Kidney glomerular epithelial cell (primary cell): Measurements from ENCODE around the gene CLDN9.

Experiments
- DNase-seq: peaks from one replicate; lab custom pipeline; 2025; lab: John Stamatoyannopoulos, UW

Gene CLDN9, protein sequence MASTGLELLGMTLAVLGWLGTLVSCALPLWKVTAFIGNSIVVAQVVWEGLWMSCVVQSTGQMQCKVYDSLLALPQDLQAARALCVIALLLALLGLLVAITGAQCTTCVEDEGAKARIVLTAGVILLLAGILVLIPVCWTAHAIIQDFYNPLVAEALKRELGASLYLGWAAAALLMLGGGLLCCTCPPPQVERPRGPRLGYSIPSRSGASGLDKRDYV

DNA sequence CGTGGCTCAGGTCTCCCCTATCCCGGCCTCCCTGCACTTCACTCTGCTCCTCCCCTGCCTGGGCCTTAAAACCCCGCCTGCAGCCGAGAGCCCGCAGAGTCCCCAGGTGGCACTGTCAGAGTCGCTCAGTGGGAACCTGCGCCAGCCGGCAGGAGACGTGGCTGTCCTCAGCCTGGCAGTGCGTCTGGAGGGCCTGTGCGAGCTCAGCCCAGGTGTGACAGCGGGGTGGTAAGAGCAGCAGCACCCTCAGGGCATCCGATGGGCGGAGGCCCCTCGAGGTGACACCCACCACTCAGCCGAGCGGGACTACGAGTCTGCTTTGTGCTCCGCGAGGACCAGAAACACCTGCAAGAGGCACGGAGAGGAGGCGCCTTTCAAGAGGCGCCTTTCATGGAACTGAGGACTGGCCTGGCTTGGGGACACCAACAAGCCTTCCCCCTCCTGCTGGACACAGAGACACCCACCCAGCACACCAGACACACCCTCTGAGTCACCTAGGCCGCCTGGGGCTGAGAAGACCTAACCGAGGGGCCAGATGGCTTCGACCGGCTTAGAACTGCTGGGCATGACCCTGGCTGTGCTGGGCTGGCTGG lies at the start of gene CLDN9:
Gene CLDN9, plus strand, starts transcription at position 96 of the 593 bp plus-strand sequence. Its CDS starts 440 bp downstream, at position 536.
- no peak for DNase-seq

DNA sequence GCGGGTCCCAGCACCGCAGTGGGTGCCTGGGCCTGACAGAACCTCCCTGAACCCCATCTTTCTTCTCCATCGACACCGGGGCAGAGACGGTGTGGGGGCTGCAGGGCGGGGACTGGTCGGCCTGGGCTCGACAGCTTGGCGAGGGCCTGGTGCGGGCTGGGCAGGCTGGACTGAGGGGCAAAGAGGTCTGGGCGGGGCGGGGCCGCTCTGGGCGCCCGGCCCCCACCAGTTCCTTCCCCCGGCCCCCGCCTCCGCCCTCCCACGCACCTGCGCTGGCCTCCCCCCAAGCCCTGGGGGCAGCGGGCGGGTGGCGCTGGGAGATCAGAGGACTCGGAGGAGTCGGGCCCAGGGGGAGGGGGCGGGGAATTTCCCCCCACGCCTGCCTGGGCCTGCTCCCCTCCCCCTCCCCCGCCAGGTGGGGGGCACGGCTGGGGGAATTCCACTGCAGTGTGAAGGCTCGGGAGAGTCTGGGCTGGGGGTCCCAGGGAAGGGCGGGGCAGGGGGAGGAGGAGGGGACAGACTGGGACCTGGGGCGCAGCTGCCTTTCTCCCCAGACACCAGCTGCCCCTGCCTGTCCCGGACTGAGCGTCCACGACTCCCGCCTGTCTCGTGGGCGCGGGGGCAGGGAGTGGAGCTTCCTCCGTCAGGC lies 49.5 kb upstream of the CLDN9 start:
- no peak for DNase-seq

DNA sequence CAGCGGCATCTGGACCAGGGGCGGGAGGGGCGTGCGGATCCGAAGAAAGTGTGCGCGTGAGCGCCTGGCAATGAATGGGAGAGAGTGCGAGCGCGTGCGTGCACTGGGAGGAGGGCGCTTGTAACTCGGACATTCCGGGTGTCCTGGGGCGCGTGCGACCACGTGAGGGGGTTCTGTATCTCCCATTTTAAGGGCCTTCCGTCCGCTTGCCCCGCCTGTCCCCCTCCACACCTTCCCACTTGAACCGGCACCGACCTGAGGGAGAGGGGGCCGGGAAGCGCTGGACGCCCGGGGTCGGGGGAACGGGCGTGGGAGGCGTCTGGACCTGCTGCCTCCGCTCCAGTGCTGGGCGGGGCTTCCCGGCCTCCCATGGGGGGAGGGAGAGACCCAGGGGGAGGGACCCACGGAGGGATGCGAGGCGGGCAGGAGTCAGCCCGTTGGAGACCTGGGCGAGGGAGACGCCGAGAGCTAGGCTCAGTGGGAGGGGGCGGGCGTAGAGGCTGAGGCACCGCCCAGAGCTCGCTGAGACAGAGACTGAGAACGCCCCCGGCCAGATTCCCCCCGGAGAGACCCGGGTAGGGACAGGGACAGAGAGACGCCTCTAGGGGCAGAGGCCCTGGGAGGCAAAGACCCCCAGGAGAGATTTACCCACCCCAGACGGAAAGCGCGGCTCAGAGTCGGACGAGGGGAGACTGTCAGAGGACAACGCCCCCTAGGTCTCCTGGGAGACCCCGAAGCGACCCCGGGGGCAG lies 48.8 kb upstream of the CLDN9 start, which contains the start of gene KREMEN2:
Gene KREMEN2, plus strand, starts transcription at position 553 of the 752 bp plus-strand sequence. CDS start 246 bp downstream, outside the sequence.
- no peak for DNase-seq

DNA sequence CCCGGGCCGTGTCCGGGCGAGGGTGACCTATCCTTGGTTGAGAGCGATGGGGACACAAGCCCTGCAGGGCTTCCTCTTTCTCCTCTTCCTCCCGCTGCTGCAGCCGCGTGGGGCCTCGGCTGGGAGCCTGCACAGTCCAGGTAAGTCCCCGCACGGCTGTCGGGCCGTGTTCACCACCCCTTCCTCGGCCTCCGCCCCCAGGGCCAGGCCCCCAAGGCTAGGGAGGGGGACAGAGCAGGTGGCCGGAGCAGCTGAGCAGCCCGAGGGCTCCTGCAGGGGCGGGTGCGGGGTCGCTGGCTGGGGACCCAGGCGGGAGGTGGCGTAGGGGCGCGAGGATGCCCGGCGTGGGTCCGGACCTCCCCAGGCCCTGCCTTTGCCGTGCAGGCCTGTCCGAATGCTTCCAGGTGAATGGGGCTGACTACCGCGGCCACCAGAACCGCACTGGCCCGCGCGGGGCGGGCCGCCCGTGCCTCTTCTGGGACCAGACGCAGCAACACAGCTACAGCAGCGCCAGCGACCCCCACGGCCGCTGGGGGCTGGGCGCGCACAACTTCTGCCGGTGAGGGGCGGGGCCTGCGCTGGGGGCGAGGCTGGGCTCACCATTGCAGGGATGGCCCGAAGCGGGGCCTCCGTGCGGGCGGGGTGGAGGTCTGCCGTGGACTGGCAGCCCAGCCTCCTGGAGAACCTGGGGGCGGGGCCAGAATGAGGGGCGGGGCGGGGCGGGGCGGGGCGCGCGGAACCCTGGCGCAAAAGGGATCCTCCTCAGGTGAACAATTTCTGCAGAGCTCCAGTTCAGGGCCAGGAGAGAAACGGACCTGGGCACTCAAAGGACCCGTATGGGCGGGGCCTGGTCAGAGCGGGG lies 48.0 kb upstream of the CLDN9 start:
- peak; percentile 8 for DNase-seq

DNA sequence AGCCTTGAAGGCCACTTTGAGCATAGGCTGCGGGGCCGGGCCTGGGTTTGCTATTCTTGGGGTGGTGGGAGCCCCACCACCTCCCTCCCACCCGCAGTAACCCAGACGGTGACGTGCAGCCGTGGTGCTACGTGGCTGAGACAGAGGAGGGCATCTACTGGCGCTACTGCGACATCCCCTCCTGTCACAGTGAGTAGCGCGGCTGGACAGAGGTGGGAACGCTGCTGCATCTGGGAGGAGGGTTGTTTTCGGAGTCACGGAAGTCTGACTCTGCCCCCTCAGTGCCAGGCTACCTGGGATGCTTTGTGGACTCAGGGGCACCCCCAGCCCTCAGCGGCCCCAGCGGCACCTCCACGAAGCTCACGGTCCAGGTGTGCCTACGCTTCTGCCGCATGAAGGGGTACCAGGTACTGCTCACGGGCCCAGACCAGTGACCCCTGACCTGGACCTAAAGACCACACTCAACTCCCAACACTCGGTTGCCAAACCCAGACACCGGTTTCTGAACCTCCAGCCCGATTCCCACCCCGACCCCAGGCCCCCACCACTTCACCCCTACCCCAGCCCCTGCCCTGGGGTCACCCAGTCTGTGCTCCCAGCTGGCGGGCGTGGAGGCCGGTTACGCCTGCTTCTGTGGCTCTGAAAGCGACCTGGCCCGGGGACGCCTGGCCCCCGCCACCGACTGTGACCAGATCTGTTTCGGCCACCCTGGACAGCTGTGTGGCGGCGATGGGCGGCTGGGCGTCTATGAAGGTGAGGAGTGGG lies 46.5 kb upstream of the CLDN9 start:
- DNase-seq: no peak

DNA sequence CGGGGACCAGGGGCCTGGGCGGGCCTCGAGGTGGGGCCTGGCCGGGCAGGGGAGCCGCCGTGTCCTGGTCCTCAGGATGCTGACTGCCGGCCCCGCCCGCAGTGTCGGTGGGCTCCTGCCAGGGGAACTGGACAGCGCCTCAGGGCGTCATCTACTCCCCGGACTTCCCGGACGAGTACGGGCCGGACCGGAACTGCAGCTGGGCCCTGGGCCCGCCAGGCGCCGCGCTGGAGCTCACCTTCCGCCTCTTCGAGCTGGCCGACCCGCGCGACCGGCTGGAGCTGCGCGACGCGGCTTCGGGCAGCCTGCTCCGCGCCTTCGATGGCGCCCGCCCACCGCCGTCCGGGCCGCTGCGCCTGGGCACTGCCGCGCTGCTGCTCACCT lies 45.9 kb upstream of the CLDN9 start:
- DNase-seq: no peak

DNA sequence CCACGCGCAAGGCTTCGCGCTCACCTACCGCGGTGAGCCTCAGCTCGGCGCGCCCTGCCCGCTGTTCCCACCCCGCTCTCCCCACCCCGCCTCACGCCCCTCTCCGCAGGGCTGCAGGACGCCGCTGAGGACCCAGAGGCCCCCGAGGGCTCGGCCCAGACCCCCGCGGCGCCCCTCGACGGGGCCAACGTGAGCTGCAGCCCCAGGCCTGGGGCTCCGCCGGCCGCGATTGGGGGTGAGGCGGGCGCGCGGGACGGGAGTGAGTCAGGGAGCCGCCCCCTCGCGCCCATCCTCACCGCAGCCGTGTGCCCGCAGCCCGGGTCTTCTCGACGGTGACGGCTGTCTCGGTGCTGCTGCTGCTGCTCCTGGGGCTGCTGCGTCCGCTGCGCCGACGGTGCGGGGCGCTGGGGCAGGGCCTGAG lies 45.5 kb upstream of the CLDN9 start:
- DNase-seq: no peak

DNA sequence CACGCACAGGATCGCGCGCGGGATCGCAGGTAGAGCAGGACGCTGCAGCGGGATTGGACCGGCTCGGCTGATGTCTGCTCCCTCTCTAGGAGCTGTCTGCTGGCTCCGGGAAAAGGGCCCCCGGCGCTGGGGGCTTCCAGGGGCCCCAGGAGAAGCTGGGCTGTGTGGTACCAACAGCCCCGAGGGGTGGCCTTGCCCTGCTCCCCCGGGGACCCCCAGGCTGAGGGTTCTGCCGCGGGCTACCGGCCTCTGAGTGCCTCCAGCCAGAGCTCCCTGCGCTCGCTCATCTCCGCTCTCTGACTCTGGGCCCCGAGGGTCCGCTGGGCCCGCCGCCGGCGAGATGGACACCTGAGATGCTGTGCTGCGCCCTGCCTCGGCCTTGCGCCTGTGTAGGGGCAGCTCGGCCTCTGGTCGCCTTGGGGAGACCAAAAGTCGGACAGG lies 45.0 kb upstream of the CLDN9 start:
- DNase-seq: no peak

DNA sequence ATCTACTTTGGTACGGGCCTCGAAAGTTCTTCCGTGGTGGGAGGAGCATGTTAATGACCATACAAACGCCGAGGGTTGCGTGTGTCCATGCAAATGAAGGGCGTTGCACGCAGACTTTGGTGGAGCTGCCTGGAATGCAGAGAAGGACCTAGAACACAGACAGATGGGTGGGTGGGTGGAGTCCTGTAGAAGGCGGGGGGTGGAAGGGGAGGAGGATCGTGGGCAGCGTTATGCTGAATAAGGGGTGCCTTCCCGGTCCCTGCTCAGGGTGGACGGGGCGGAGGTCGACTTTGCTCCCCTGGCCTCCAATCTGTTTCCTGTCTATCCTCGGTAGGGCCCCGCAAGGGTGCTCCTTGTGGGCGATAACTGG lies 44.4 kb upstream of the CLDN9 start:
- DNase-seq: no peak

DNA sequence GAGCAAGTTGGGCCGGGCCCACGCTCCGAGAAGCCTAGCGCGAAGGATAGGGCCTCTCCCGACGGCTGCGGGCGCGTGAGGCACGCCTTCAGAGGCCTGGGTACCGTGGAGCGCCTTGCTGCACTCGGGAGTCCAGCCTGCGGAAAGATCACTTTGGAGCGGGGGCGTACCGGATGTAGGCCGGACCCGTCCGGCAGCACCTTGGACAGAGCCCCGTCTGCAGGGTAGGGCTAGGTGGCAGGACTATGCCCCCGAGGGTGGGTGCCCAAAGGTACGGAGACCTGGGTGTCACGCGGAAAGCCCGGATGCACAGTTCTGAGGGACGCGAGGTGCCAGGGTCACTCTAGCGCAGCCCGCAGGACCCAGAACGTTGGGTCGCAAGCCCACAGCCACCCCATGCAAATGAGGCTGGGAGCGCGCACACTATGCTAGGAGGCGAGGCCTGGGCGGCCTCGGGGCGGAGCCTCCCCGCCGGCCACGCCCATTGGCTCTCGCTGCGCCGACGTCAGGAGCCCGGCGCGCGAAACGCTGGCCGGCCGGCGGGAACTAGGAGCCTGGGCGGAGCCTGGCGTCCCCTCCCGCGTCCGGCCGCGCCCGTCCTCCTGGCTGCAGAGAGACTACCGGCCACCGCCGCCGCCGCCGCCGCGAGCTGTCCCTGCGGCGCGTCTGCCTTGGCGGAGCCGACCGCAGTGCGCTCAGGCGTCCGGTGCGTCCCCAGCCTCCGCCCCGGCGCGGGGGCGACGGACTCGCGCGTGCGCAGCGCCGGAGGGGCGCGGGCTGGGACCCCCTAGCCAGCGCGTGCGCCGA lies 43.8 kb upstream of the CLDN9 start, which contains the start of gene PAQR4:
Gene PAQR4, plus strand, starts transcription at position 611 of the 807 bp plus-strand sequence. CDS start 327 bp downstream, outside the sequence.
- DNase-seq: peak; percentile 85

DNA sequence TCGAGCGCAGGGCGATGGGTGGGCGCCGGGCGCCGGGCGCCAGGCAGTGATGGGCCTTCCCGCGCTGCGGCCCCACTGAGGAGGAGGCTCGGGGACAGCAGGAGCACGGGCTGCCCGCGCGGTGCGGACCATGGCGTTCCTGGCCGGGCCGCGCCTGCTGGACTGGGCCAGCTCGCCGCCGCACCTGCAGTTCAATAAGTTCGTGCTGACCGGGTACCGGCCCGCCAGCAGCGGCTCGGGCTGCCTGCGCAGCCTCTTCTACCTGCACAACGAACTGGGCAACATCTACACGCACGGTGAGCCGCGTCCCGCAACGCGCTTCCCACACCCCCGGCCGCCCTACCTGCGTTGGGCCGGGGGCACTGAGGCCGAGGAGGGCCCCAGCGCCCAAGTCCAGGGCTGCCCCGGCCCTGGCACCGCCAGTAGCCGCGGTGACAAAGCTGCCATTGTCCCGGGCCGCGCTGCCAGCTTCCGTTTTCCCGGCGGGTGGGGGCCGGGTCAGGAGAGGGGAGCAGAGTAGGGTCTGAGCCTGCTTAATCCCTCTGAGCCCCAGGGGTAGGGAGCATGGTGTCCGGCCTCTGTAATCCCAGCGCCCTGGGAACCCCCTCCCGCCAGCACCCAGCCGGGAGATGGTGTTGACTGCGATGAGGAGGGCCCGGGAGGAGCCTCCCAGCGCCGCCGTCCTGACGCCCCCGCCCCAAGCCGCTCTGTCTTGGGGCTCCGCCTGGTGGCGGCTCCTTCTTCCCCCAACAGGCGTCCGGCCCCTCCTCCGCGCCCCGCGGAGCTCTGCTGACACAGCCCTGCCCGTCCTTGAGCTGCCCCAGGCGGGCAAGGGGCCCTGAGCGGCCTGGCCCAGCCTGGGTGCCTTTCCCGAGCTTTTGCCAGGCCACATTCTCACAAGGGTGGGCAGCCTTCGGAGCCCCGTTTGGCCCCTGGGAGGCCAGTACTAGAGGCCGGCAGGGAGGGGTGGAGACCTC lies 42.9 kb upstream of the CLDN9 start:
- no peak for DNase-seq

DNA sequence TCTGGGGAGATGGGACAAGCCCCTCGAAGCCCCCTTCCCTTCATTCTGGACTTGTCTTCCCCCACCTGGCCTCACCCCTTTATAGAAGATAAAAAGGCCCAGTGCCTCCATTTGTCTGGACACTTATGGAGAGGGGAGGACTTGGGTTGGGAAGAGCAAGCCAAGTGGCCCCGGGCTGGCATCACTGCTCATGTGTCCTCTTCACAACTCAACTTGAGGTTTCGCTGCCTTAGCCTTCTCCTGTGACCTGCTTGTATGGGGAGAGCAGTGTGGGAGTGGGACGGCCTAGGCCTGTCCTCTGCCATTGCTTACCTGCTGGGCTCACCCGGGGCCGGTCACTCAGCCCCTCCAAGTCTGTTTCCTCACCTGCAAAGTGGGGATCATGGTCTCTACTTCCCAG lies 42.2 kb upstream of the CLDN9 start:
- no peak for DNase-seq

DNA sequence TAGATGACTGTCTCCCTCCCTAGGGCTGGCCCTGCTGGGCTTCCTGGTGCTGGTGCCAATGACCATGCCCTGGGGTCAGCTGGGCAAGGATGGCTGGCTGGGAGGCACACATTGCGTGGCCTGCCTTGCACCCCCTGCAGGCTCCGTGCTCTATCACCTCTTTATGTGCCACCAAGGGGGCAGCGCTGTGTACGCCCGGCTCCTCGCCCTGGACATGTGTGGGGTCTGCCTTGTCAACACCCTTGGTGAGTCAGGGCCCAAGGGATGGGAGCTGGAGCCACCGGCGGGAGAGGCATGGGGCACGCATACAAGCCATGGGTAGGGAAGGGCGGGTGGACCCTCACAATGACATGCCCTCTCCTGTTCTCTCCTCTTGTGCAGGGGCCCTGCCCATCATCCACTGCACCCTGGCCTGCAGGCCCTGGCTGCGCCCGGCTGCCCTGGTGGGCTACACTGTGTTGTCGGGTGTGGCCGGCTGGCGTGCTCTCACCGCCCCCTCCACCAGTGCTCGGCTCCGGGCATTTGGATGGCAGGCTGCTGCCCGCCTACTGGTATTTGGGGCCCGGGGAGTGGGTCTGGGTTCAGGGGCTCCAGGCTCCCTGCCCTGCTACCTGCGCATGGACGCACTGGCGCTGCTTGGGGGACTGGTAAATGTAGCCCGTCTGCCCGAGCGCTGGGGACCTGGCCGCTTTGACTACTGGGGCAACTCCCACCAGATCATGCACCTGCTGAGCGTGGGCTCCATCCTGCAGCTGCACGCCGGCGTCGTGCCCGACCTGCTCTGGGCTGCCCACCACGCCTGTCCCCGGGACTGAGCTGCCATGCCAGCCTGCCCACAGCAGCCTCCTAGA lies 41.4 kb upstream of the CLDN9 start:
- no peak for DNase-seq

DNA sequence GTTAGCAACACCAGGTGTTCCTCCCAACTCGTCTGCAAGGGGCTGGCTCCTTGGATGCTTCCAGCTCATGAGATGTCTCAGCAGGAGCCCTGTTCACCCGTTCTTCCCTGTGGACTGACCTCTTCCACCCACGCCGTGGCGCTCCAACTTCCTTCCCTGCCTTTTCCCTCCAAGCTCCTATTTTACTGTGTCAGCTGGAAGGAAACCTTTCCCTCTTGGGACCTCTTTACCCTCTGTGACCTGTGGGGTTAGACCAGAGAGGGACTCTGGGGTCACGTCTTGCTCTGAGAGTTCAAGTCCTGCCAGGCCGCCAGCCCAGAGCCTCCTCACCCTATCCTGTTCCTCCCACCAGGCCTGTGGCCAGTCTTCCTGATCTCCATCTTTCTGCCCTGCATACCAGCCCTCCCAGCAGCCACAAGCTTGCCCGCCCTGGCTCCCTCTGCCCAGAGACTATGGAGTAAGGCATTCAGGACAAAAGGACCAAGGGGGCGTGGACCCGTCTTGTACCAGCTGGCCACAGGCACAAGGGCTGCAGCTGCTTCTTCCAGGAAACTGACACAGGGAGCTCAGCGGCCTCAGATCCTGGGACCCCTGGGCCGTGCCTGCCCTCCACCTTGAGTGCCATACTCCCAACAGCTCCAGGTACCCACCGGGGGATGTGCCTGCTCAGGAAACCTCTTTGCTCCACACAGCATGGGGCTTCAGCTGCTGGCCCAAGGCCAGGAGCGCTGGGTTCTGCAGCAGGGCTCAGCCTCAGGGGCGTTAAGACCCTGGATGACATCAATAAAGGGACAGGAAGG lies 40.5 kb upstream of the CLDN9 start:
- DNase-seq: no peak

DNA sequence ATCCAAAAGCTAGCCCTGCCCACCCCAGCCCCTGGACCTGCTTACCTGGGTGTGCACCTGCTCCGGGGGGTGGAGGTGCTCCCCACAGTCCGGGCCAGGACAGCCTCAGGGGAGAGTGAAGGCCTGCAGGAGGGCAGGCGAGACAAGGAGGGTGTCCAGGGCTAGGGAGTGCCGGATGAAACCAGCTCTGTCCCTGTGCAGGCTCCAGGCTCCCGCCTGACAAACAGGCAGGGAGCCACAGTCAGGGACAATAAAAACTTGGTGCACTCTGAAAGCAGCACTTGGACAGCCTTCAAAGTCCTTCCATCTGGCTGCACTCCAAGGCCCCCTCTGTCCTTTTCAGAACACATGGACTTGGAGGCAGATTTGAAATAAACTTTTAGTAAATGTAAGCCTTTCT lies 39.6 kb upstream of the CLDN9 start:
- no peak for DNase-seq

DNA sequence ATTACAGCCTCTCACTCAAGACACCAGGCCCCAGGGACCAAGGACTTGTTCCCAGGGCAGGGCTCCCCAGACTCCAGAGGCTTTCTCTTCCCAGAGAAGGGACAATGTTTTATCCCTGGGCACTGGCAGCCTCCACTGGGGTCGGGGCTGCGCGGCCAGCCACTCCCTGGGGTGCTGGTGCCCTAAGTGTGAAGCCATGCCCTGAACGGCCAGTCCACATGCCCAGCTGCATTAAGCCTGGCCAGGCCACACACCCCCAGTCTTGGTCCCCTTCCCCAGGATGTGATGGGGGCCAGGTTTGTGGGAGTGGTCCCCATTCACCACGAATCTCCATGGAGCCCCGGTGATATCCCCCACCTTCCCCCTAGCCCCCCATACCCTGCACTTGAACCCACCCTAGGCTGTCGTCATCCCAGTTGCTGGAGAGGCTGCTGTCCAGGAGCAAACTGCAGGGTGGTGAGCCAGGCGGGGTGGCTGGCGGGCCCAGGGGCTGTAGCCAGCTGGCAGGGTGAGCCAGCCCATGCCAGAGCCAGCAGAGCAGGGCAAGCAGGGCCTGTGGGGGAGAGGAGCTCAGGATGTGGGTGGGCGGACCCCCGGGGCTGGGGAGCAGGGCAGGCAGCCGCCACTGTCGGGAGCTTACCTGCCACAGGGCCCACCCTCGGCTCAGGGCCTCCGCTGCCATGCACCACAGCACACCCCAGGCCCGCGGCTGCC lies 39.0 kb upstream of the CLDN9 start:
- no peak for DNase-seq
